K562 (cell line): ENCODE results near the gene CTDSP1. TPM values are rescaled to one million over a fixed set of nuclear protein-coding genes. Genes with fewer than 3 reads are reported as not detected.

Experiments used
- CCNT2 ChIP-seq: IDR thresholded peaks from 2 replicates; pipeline ENCODE4 v1.6.1; 2011; ENCODE audit warnings: borderline replicate concordance, low read depth, mild to moderate bottlenecking, moderate library complexity, mixed read lengths, low read length; ENCODE audit not compliant: insufficient read length; ENCODE audit errors: extremely low read depth
- CXXC5 ChIP-seq: fragments of 250-450 bp; sonication (Bioruptor Pico); IDR thresholded peaks from 2 replicates; pipeline ENCODE4 v1.8.0; 2022; ENCODE audit warnings: inconsistent platforms, mild to moderate bottlenecking, moderate library complexity
- FOXM1 ChIP-seq, 2 experiments: fragments of 450-650 bp in 1 of 2; sonication (generic) in 1 of 2; formaldehyde crosslinking in 1 of 2; IDR thresholded peaks; 2 replicates each; pipeline versions ENCODE4 v1.6.1 to v1.9.0; 2017 to 2022; ENCODE audit warnings: low read depth in 2 of 2, mild to moderate bottlenecking in 2 of 2, missing genetic modification reagents in 1 of 2, moderate library complexity in 1 of 2
- GATAD2B ChIP-seq: fragments of 450-650 bp; IDR thresholded peaks from 2 replicates; pipeline ENCODE4 v1.6.1; 2017; ENCODE audit warnings: mild to moderate bottlenecking, borderline replicate concordance
- GTF2E2 ChIP-seq: fragments of 200-800 bp; sonication (Bioruptor generic); IDR thresholded peaks from 2 replicates; pipeline ENCODE4 v1.6.1; 2016; ENCODE audit warnings: missing genetic modification characterization, missing compliant biosample characterization
- NR2C2 ChIP-seq, 2 experiments: fragments of 200-800 bp in 1 of 2; sonication (Bioruptor generic) in 1 of 2; sonication (generic) in 1 of 2; formaldehyde crosslinking in 1 of 2; IDR thresholded peaks; 2 replicates each; pipeline versions ENCODE4 v1.6.1 to v1.8.0; 2016 to 2022; ENCODE audit warnings: mild to moderate bottlenecking in 1 of 2, missing compliant biosample characterization in 1 of 2, missing genetic modification characterization in 1 of 2, missing genetic modification reagents in 1 of 2
- PTBP1 ChIP-seq: fragments of 200-400 bp; formaldehyde crosslinking; IDR thresholded peaks from 2 replicates; pipeline ENCODE4 v1.6.1; 2017; ENCODE audit warnings: low read depth, low read length
- RHOXF2B ChIP-seq: fragments of 250-450 bp; sonication (Bioruptor Pico); conservative IDR thresholded peaks from 2 replicates; pipeline ENCODE4 v1.5.1; 2021
- SRSF9 ChIP-seq: fragments of 200-400 bp; formaldehyde crosslinking; IDR thresholded peaks from 2 replicates; pipeline ENCODE4 v1.6.1; 2017; ENCODE audit warnings: low read depth, low read length, borderline replicate concordance
- ZBTB26 ChIP-seq: fragments of 450-650 bp; formaldehyde crosslinking; IDR thresholded peaks from 2 replicates; pipeline ENCODE4 v1.4.0; 2022; ENCODE audit warnings: missing genetic modification characterization
- ZBTB34 ChIP-seq: fragments of 250-450 bp; sonication (Bioruptor Pico); IDR thresholded peaks from 2 replicates; pipeline ENCODE4 v1.8.0; 2021; ENCODE audit warnings: mild to moderate bottlenecking, moderate library complexity
- ZBTB7A ChIP-seq: IDR thresholded peaks from 2 replicates; pipeline ENCODE4 v1.6.1; 2011; ENCODE audit warnings: low read depth, mild to moderate bottlenecking, low read length, moderate library complexity, borderline replicate concordance; ENCODE audit not compliant: control insufficient read depth
- polyA plus RNA-seq, 8 experiments: library from polyadenylated mRNA; depleted of rRNA in 4 of 8; stranded (reverse) in 5 of 8; unstranded in 3 of 8; fragments of >200 nt; fragmentation: Nextera tagmentation in 2 of 8; fragmentation: Illumina TruSeq in 1 of 8; extraction: Ambion mirVana in 2 of 8; extraction: Trizol in 1 of 8; gene quantifications; 2 replicates each; pipeline versions ENCODE4 v1.2.1 to v1.2.3, GENCODE V29; 2011 to 2014; ENCODE audit warnings: inconsistent platforms in 1 of 8, missing spikeins in 1 of 8
- total RNA-seq, 7 experiments: library from RNA; depleted of rRNA in 6 of 7; stranded (reverse); fragments of >200 nt in 6 of 7; fragmentation: Illumina TruSeq in 2 of 7; extraction: Trizol in 2 of 7; gene quantifications; 2 replicates each; pipeline versions ENCODE4 v1.2.1 to v1.2.3, GENCODE V29; 2011 to 2021; ENCODE audit warnings: low replicate concordance in 1 of 7
- TF ChIP-seq, protein P1 (sequence below), 2 experiments: fragments of 450-650 bp; conservative IDR thresholded peaks; 2 replicates each; pipeline ENCODE4 v1.6.1; 2017; ENCODE audit warnings: mild to moderate bottlenecking in 2 of 2, moderate library complexity in 2 of 2
- TF ChIP-seq, protein P2 (sequence below): sonication (generic); formaldehyde crosslinking; IDR thresholded peaks from 2 replicates; pipeline ENCODE4 v1.4.0; 2020; ENCODE audit warnings: mild to moderate bottlenecking, missing genetic modification reagents
- TF ChIP-seq, protein P3 (sequence below): sonication (generic); formaldehyde crosslinking; IDR thresholded peaks from 2 replicates; pipeline ENCODE4 v1.8.0; 2022; ENCODE audit warnings: missing genetic modification reagents, mild to moderate bottlenecking, moderate library complexity, borderline replicate concordance

CTDSP1 gene
- total and polyA plus RNA-seq, 9 of the 15 experiments (the other 6 are each of a cell fraction or from before 2014, with no cell fraction given): 2.4 to 74.8 (median 45.8) TPM

DNA sequence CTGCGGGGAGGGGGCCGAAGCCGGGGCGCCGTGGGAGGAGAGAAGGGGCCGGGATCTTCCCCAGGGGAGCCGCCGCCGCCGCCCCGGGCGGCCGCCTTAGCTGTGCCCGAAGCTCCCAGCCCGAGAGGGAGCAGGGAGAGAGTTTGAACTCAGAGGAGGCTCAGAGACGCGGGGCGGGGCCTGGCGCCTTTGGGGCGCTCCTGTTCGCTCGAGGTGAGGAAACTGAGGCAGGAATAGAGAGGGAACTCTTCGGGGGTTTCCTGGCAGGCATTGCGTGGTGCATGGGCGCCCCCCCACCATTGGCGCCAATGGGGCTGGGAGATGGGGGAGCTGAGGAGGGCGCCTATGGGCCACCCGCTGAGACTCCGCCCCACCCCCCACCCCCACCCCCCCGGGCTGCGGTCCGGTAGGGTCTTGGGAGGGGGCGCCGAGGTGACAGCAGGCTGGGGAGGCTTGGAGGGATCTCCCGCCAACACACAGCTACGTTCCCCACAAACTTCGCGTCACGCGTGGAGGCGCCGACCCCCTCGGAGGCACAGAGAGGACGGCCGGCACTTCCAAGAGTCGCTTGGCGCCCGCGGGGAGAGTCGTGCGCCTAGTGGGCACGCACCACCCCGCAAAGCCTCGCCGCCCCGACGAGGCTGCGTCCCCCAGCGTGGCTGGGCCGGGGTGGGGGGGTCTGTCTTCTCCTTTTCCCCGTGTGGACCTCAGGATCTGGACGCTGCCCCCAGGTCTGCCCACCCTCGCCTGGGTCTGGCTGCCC, 680 bp downstream of the CTDSP1 start (continued):
- TF ChIP-seq GATAD2B (no peak), SRSF9 (no peak), GTF2E2 (tag) (peak; percentile 71; the same call in 1 of the 2 replicates), ZBTB26 (CRISPR knock-in tag) (no peak), CCNT2 (peak; percentile 11), FOXM1 (IDR thresholded peaks at IDR 0.05; ENCODE audit: low read depth) (no peak), FOXM1 (CRISPR knock-in tag; IDR thresholded peaks at IDR 0.05; ENCODE audit: low read depth) (no peak), ZBTB7A (peak; percentile 56; the same call in 1 of the 2 replicates), PTBP1 (no peak), ZBTB34 (CRISPR knock-in tag) (no peak), CXXC5 (CRISPR knock-in tag) (0 out of 2 replicates have a peak, but pooled peaks have one; percentile 39), RHOXF2B (CRISPR knock-in tag) (no peak), NR2C2 (CRISPR knock-in tag; IDR thresholded peaks at IDR 0.05) (no peak), NR2C2 (tag; IDR thresholded peaks at IDR 0.05) (peak; percentile 47; the same call in 1 of the 2 replicates)
- TF ChIP-seq, protein P1, sequence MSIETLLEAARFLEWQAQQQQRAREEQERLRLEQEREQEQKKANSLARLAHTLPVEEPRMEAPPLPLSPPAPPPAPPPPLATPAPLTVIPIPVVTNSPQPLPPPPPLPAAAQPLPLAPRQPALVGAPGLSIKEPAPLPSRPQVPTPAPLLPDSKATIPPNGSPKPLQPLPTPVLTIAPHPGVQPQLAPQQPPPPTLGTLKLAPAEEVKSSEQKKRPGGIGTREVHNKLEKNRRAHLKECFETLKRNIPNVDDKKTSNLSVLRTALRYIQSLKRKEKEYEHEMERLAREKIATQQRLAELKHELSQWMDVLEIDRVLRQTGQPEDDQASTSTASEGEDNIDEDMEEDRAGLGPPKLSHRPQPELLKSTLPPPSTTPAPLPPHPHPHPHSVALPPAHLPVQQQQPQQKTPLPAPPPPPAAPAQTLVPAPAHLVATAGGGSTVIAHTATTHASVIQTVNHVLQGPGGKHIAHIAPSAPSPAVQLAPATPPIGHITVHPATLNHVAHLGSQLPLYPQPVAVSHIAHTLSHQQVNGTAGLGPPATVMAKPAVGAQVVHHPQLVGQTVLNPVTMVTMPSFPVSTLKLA (conservative IDR thresholded peaks at IDR 0.05): 0 out of 4 replicates have a peak, but pooled peaks of 1 of the 2 experiments have one; percentile 19
- TF ChIP-seq, protein P2, sequence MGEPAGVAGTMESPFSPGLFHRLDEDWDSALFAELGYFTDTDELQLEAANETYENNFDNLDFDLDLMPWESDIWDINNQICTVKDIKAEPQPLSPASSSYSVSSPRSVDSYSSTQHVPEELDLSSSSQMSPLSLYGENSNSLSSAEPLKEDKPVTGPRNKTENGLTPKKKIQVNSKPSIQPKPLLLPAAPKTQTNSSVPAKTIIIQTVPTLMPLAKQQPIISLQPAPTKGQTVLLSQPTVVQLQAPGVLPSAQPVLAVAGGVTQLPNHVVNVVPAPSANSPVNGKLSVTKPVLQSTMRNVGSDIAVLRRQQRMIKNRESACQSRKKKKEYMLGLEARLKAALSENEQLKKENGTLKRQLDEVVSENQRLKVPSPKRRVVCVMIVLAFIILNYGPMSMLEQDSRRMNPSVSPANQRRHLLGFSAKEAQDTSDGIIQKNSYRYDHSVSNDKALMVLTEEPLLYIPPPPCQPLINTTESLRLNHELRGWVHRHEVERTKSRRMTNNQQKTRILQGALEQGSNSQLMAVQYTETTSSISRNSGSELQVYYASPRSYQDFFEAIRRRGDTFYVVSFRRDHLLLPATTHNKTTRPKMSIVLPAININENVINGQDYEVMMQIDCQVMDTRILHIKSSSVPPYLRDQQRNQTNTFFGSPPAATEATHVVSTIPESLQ: no peak
- TF ChIP-seq, protein P3, sequence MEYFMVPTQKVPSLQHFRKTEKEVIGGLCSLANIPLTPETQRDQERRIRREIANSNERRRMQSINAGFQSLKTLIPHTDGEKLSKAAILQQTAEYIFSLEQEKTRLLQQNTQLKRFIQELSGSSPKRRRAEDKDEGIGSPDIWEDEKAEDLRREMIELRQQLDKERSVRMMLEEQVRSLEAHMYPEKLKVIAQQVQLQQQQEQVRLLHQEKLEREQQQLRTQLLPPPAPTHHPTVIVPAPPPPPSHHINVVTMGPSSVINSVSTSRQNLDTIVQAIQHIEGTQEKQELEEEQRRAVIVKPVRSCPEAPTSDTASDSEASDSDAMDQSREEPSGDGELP (CRISPR knock-in tag): 0 out of 2 replicates have a peak, but pooled peaks have one; percentile 33
